Measurements from ENCODE around the gene TMEM163. TPM values are rescaled to one million over a fixed set of nuclear protein-coding genes. Genes with fewer than 3 reads are reported as not detected.

TMEM163 gene
- total RNA-seq, 4 donors from 2014 or later: 0.27 to 4.7 (median 1.1) TPM

DNA sequence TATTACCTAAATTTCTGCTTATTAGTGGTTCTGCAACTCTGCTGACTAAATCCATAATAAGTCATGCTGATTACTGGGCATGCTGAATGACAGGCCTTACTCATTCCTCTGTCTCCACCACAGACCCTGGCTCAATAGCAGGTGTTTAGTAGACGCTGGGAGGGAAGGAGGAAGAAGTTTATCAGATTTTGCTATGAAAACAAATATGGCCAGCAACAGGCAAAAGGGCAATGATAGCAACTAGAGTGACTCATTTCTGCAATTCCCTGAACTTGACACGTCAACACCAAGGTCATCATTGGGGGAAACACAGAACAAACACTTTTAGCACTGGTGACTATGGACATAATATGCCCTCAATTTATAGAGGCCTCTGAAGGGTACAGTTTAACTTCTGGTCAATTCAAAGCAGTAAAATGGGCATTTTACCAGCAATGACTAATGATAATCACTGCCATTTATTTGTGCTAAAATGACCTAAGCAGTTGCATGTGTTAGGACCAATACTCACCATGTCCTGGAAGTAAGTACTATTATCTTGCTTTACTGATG, 35.2 kb downstream of the TMEM163 start:
- no peaks in the 10 kb centered on the region for H3K9me3 ChIP-seq
- intact Hi-C loops (cut with DNase I): no loop called here
- no peaks in the 10 kb centered on the region for H3K4me1 ChIP-seq
- no peak for TF ChIP-seq CTCF (IDR thresholded peaks at IDR 0.05)
- no peak for TF ChIP-seq POLR2A (IDR thresholded peaks at IDR 0.05)
- H3K4me3 ChIP-seq (replicated peaks in 1 of 3): no peak overlapping the region
- DNase-seq: no peak
- WGBS, 2 donors: 70 to 81% methylated on average over 2 of the region's 2 CpGs
- H3K27ac ChIP-seq: no peak overlapping the region
- no peaks in the 10 kb centered on the region for H3K27me3 ChIP-seq
- H3K36me3 ChIP-seq: no peaks in the 10 kb centered on the region

DNA sequence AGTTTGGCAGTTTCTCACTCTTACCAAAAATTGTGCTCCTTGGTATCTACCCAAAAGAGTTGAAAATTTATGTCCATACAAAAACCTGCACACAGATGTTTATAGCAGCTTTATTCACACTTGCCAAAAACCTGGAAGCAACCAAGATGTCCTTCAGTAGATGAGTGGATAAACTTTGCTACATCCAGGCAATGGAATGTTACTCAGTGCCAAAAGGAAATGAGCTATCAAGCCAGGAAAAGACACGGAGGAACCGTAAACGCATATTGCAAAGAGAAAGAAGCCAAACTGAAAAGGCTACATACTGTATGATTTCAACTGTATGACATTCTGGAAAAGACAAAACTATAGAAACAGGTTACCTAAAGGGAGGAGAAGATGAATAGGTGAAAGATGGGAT, 36.1 kb downstream of the TMEM163 start:
- Histone ChIP-seq H3K27me3 (no peaks in the 10 kb centered on the region), H3K9me3 (no peaks in the 10 kb centered on the region), H3K4me3 (replicated peaks in 1 of 3) (no peak overlapping the region), H3K4me1 (no peaks in the 10 kb centered on the region), H3K27ac (no peak overlapping the region), H3K36me3 (no peaks in the 10 kb centered on the region)
- intact Hi-C loops (cut with DNase I): no loop called here
- no peak for TF ChIP-seq CTCF (IDR thresholded peaks at IDR 0.05)
- TF ChIP-seq POLR2A (IDR thresholded peaks at IDR 0.05): no peak
- no peak for DNase-seq
- 63 to 70% methylated on average over 3 of the region's 3 CpGs for WGBS, 2 donors

- no peaks in the 10 kb centered on the region for H3K9me3 ChIP-seq
- no peak for TF ChIP-seq CTCF (IDR thresholded peaks at IDR 0.05)
- no peak for TF ChIP-seq POLR2A (IDR thresholded peaks at IDR 0.05)
- no peaks in the 10 kb centered on the region for H3K36me3 ChIP-seq
- H3K4me1 ChIP-seq: no peaks in the 10 kb centered on the region
- WGBS, 2 donors: 69 to 80% methylated on average over 8 of the region's 8 CpGs
- intact Hi-C loops (cut with DNase I): no loop called here
- H3K27ac ChIP-seq: no peak overlapping the region
- no peaks in the 10 kb centered on the region for H3K27me3 ChIP-seq
- DNase-seq: peak; percentile 19 to 32
- H3K4me3 ChIP-seq (replicated peaks in 1 of 3): no peak overlapping the region
Observed at GRCh38 chr2:134681201-134681600, 37.6 kb downstream of the TMEM163 start.

- WGBS, 2 donors: 61% methylated on average over 6 of the region's 6 CpGs
- DNase-seq: no peak
- intact Hi-C loops (cut with DNase I): no loop called here
- H3K27me3 ChIP-seq: no peaks in the 10 kb centered on the region
- no peaks in the 10 kb centered on the region for H3K4me1 ChIP-seq
- H3K27ac ChIP-seq: no peak overlapping the region
- TF ChIP-seq CTCF (IDR thresholded peaks at IDR 0.05): no peak
- H3K4me3 ChIP-seq (replicated peaks in 1 of 3): no peak overlapping the region
- H3K36me3 ChIP-seq: no peaks in the 10 kb centered on the region
- H3K9me3 ChIP-seq: no peaks in the 10 kb centered on the region
Observed at GRCh38 chr2:134679745-134680144, 39.1 kb downstream of the TMEM163 start.

DNA sequence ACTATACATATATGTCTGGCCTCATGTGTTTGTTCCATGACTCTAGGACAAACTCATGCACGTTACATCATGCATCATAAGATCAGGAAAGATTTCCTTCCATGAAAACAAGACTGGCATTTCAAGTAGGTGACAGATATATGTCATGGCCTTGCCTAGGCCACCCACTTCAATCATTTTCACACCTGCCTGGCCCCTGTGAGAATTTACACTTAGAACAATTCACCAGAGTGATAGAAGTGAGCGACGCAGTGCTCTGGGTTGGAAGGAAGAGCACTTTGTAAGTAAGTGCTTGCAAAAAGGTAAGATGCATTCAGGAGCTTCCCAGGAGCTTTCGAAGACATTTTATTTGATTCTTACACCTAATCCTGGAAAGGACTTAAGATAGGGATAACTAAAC, 39.5 kb downstream of the TMEM163 start:
- H3K4me3 ChIP-seq (replicated peaks in 1 of 3): no peak overlapping the region
- TF ChIP-seq POLR2A (IDR thresholded peaks at IDR 0.05): no peak
- no peaks in the 10 kb centered on the region for H3K4me1 ChIP-seq
- H3K27ac ChIP-seq: no peak overlapping the region
- WGBS, 2 donors: 91 to 92% methylated on average over 4 of the region's 4 CpGs
- H3K27me3 ChIP-seq: no peaks in the 10 kb centered on the region
- no peaks in the 10 kb centered on the region for H3K36me3 ChIP-seq
- intact Hi-C loops (cut with DNase I): no loop called here
- no peaks in the 10 kb centered on the region for H3K9me3 ChIP-seq
- DNase-seq: no peak

Data from thyroid gland (tissue), 4 donors.